Large intestine (tissue), 3 donors: ENCODE results near the gene AFF1. TPM values are rescaled to one million over a fixed set of nuclear protein-coding genes. Genes with fewer than 3 reads are reported as not detected.

Experiments
- DNase-seq, 2 donors: peaks; one replicate each; pipeline versions ENCODE4 v3.0.0 to v3.0.0-alpha.2; 2013
- H3K27ac ChIP-seq: one replicate; pipeline ENCODE4 v1.5.1; 2013; ENCODE audit warnings: low read length
- H3K27me3 ChIP-seq: 2 replicates; pipeline ENCODE4 v1.6.1; 2013; ENCODE audit warnings: low read length; ENCODE audit not compliant: control insufficient read depth, insufficient read depth
- H3K36me3 ChIP-seq: 2 replicates; pipeline ENCODE4 v1.6.1; 2013; ENCODE audit warnings: low read length; ENCODE audit not compliant: control insufficient read depth, insufficient read depth
- H3K4me1 ChIP-seq: one replicate; pipeline ENCODE4 v1.6.1; 2013; ENCODE audit warnings: low read length; ENCODE audit not compliant: control insufficient read depth, insufficient read depth
- H3K4me3 ChIP-seq: one replicate; pipeline ENCODE4 v1.5.1; 2013; ENCODE audit warnings: low read length
- H3K9me3 ChIP-seq: one replicate; pipeline ENCODE4 v1.6.1; 2013; ENCODE audit warnings: mild to moderate bottlenecking, low read depth, low read length, moderate library complexity; ENCODE audit not compliant: control insufficient read depth
- whole genome bisulfite sequencing: methylation state at CpG from one replicate; pipeline ENCODE4 v1.1.5; 2013; ENCODE audit warnings: low lambda C conversion rate; ENCODE audit not compliant: insufficient coverage; 5-methylcytosine and 5-hydroxymethylcytosine counted together
- polyA plus RNA-seq: library from polyadenylated mRNA; unstranded; fragments of 120-200 nt; gene quantifications from one replicate; pipeline ENCODE4 v1.2.1, GENCODE V29; 2013

The AFF1 gene
- polyA plus RNA-seq, 1 donor: 37.5 TPM

DNA sequence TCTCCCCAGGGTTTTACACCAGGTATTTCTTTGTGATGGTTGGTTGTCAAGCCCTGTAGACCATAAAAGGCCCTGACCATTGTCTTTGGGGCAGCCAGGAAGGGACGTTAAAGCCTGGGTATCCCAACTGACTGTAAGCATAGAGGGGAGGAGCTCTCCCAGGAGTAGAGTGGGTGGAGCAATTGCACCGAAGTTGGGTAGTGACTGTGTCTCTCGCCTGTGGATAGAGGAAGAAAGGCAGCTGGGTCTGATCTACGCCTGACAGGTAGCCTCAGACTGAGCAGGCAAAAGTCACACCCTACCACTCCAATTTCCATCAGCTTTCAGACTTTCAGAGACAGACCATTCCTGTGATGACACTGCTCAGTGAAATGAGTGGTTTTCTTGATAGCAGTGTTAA, 162.3 kb downstream of the AFF1 start:
- Histone ChIP-seq H3K27me3 (no peaks in the 10 kb centered on the region), H3K9me3 (no peaks in the 10 kb centered on the region), H3K27ac (no peak overlapping the region), H3K4me3 (no peak overlapping the region), H3K4me1 (peaks cover 21% of the 10 kb centered on the region), H3K36me3 (peaks cover 27% of the 10 kb centered on the region)
- WGBS: no CpG with 5 or more reads among the region's 4 CpGs
- no peak for DNase-seq

DNA sequence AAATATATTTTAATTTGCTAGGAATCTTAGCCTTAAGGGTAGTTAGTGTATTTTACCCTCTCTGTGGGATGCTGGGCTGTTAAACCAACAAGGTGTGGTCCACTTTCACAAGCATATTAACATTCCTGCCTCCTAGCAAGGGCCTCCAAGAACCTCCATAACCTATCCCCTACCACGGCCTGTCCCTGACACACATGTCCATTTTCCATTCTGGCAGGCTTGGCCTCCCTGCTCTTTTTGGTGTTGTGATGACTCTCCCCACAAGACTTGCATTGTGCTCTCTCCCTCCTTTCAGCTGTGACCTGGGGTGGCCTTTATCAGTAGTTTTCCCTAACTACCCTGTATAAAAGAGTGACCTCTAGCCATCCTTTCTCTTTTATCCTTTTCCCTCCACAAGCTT, 165.4 kb downstream of the AFF1 start:
- Histone ChIP-seq H3K27ac (no peak overlapping the region), H3K9me3 (no peaks in the 10 kb centered on the region), H3K27me3 (no peaks in the 10 kb centered on the region), H3K4me1 (peaks cover 29% of the 10 kb centered on the region), H3K4me3 (no peak overlapping the region), H3K36me3 (peaks cover 11% of the 10 kb centered on the region)
- DNase-seq: peak in 1 of 2 donors; percentile 29
- no CpG with 5 or more reads among the region's 1 CpG for WGBS

DNA sequence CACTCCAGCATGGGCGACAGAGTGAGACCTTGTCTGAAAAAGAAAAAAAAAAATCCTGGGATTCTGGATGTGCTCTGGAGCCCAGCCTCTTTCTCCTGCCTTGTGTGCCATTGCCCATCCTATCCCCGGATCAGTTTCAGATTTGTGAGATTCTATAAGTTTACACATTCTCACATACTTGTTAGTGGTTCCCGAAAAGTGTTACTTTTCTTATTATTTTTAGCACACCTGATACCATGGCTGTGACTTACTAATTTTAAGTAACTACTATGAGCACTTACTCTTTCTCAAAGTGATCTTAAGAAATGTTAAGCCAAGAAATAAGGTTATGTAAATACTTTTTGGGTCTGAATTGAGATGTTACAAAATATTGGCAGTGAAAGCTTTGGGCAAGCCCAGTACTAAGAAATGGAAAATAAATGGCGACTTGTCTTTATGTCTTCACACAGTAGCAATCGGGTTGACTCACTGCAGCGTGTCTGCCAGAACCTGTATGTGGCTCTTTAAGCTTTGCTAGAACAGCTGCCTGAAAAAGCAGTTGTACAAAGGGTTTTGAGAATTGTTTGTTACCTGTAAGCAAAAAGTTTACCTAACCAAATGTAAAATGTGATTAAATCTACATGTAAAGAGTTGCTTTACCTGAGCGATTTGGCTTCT, 166.9 kb downstream of the AFF1 start:
- Histone ChIP-seq H3K9me3 (no peaks in the 10 kb centered on the region), H3K4me1 (peaks cover 42% of the 10 kb centered on the region), H3K4me3 (no peak overlapping the region), H3K36me3 (peaks cover 11% of the 10 kb centered on the region), H3K27me3 (no peaks in the 10 kb centered on the region), H3K27ac (no peak overlapping the region)
- 100% methylated on average over 2 of the region's 7 CpGs for whole genome bisulfite sequencing
- DNase-seq: no peak

DNA sequence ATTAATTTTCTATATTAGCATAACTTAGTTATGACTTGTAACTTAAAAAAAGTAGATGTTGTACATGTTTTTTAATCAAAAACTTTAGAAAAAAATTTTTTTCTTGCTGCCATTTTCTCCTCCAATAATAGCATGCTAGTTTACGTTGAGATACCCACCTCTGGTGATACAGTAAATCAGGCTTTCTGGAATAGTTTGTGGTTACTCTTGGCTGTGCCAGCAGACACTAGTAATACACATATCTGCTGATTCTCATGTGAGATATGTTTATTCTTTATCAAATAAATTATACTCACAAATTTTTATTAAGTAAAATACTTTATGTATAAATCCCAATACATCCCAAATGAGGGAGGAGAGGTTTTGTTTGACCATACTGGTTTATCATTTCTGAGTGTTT, 168.3 kb downstream of the AFF1 start:
- no peak for DNase-seq
- Histone ChIP-seq H3K27me3 (no peaks in the 10 kb centered on the region), H3K4me1 (peaks cover 55% of the 10 kb centered on the region), H3K36me3 (peaks cover 11% of the 10 kb centered on the region), H3K27ac (peak overlapping the region; percentile 87), H3K9me3 (no peaks in the 10 kb centered on the region), H3K4me3 (no peak overlapping the region)
- WGBS: no CpG with 5 or more reads among the region's 1 CpG

DNA sequence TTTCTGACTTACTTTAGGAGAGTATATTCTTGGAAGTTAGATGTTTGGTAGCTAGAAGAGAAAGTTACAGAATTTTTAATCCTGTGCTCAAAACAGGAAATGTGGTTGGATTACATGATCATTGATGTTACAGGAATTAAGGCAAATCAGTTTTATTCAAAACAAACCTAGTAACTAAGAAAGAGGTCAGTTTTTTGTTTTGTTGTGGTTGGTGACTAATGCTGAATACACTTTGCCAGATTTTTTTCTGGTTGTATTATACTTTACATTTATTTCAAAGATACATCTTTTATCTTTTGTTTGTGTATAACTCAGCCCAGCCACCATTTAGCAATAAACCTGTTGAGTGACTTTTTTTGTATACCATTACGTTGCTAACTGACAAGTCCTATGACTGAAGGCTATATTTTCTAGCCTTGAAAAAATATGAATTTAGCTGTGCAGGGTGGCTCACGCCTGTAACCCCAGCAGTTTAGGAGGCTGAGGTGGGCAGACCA, 168.9 kb downstream of the AFF1 start:
- H3K9me3 ChIP-seq: no peaks in the 10 kb centered on the region
- peak; percentile 35 to 67 for DNase-seq
- H3K27me3 ChIP-seq: no peaks in the 10 kb centered on the region
- H3K4me1 ChIP-seq: peaks cover 61% of the 10 kb centered on the region
- peak overlapping the region; percentile 87 for H3K27ac ChIP-seq
- WGBS: no CpG with 5 or more reads among the region's 2 CpGs
- H3K4me3 ChIP-seq: no peak overlapping the region
- H3K36me3 ChIP-seq: peaks cover 18% of the 10 kb centered on the region

DNA sequence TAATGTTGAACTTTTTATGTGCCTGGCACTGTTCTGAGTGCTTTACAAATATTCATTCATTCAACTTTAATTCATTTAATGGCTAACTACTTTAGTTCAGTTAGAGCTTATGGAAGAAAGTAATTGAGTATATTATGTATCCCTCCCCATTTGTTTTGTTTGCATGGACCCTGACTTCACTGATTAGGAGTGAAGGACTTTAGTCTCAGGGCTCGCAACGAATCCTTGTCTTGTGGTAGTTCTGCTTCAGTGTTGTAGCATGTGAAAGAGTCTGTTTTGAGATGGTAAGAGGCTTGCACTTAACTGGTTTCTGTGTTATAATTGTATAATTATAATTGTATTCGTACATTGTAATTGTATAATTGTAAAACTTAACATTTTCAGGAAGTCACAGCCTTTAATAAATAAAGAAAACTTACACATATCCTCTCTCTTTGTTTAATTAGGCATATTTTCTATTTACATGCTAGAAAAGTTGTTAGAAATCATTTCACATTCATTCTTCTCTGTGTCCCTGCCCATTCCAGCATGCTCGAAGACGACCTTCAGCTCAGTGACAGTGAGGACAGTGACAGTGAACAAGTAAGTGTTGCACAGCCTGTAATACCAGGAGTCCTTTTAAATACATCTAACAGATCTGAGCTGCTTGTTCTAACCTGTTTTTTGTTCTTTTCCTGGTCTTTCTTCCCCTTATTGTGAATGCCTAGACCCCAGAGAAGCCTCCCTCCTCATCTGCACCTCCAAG, 170.5 kb downstream of the AFF1 start:
- WGBS: 17% methylated on average over 1 of the region's 5 CpGs
- H3K9me3 ChIP-seq: no peaks in the 10 kb centered on the region
- peak; percentile 84 to 90 for DNase-seq
- no peaks in the 10 kb centered on the region for H3K27me3 ChIP-seq
- H3K4me3 ChIP-seq: no peak overlapping the region
- peaks cover 59% of the 10 kb centered on the region for H3K4me1 ChIP-seq
- H3K27ac ChIP-seq: peak overlapping the region; percentile 87
- peaks cover 24% of the 10 kb centered on the region for H3K36me3 ChIP-seq

DNA sequence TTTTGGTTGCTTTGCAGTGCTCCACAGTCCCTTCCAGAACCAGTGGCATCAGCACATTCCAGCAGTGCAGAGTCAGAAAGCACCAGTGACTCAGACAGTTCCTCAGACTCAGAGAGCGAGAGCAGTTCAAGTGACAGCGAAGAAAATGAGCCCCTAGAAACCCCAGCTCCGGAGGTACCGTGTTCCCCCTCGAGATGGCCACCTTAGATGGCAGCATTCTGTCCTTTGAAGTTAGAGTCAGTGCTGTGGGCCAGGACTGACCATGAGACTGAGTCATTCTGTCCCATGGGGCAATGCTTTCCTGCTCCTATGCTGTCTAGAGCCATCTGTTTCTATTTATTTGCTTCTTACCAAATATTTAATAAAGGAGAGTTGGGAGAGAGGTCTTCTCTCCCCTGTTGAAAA, 173.3 kb downstream of the AFF1 start:
- peak overlapping the region; percentile 87 for H3K27ac ChIP-seq
- no peaks in the 10 kb centered on the region for H3K9me3 ChIP-seq
- H3K4me3 ChIP-seq: no peak overlapping the region
- DNase-seq: peak; percentile 73 to 77
- no peaks in the 10 kb centered on the region for H3K27me3 ChIP-seq
- no CpG with 5 or more reads among the region's 5 CpGs for WGBS
- H3K4me1 ChIP-seq: peaks cover 54% of the 10 kb centered on the region
- peaks cover 30% of the 10 kb centered on the region for H3K36me3 ChIP-seq

DNA sequence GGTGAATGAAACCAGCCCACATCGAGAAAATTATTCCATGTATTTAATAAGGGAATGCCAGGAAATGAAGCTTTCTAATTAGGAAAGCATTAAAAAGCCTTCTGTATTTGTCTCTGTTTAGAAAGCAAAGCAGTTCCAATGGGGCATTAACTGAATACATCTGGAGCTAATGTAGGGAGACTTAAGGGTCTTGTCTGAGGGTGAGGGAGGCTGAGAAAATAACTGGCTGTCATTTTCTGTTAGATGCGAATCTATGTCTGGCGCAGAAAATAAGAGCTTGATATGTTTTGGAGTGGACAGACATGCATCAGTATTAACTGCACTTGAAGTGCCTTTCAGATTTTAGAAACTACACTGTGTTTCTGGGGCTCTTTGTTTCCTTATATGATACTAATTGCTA, 174.3 kb downstream of the AFF1 start:
- H3K4me3 ChIP-seq: no peak overlapping the region
- H3K27me3 ChIP-seq: no peaks in the 10 kb centered on the region
- H3K27ac ChIP-seq: peak overlapping the region; percentile 87
- H3K9me3 ChIP-seq: no peaks in the 10 kb centered on the region
- H3K4me1 ChIP-seq: peaks cover 45% of the 10 kb centered on the region
- WGBS: no CpG with 5 or more reads among the region's 3 CpGs
- H3K36me3 ChIP-seq: peaks cover 34% of the 10 kb centered on the region
- DNase-seq: no peak

DNA sequence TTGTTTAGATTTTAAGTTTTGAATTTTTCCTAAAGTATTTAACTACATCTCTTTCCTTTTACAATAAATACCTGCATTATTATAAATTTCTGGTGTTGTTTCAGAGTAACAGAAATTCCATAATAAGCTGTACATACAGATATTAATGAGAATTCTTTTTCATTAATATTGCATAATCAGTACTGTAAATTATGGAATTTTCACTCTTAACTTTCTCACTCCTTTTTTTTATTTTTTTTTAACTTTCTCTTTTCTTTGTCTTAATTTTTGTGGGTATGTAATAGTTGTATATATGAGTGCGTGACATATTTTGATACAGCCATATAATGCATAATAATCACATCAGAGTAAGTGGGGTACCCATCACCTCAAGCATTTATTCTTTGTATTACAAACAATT, 175.1 kb downstream of the AFF1 start:
- Histone ChIP-seq H3K9me3 (no peaks in the 10 kb centered on the region), H3K4me3 (no peak overlapping the region), H3K27me3 (no peaks in the 10 kb centered on the region), H3K27ac (no peak overlapping the region), H3K4me1 (peaks cover 36% of the 10 kb centered on the region), H3K36me3 (peaks cover 42% of the 10 kb centered on the region)
- no peak for DNase-seq
- WGBS: no CpG with 5 or more reads among the region's 1 CpG

DNA sequence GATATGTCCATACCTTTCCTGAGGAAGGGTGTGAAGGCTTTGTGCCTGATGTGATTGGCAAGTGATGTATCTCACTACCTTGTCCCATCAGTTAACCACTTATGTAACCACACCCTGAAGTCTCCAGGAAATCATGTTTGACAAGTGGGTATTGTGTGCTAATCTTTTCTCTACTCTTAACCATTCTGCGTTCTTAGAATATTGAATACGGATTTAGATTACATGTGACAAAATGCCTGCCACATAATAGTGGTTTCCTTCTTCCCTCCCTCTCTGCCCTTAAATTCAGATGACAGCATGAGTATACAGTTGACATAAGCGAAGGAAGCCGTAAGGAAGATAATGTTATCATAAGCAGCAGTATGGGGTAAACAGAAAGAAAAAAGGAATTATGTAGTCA, 177.3 kb downstream of the AFF1 start:
- Histone ChIP-seq H3K9me3 (no peaks in the 10 kb centered on the region), H3K36me3 (peaks cover 61% of the 10 kb centered on the region), H3K27ac (no peak overlapping the region), H3K4me3 (no peak overlapping the region), H3K4me1 (peaks cover 19% of the 10 kb centered on the region), H3K27me3 (no peaks in the 10 kb centered on the region)
- 20% methylated on average over 1 of the region's 4 CpGs for WGBS
- no peak for DNase-seq
